ENCODE data around the gene P2RX3.

- TF ChIP-seq, protein P1, sequence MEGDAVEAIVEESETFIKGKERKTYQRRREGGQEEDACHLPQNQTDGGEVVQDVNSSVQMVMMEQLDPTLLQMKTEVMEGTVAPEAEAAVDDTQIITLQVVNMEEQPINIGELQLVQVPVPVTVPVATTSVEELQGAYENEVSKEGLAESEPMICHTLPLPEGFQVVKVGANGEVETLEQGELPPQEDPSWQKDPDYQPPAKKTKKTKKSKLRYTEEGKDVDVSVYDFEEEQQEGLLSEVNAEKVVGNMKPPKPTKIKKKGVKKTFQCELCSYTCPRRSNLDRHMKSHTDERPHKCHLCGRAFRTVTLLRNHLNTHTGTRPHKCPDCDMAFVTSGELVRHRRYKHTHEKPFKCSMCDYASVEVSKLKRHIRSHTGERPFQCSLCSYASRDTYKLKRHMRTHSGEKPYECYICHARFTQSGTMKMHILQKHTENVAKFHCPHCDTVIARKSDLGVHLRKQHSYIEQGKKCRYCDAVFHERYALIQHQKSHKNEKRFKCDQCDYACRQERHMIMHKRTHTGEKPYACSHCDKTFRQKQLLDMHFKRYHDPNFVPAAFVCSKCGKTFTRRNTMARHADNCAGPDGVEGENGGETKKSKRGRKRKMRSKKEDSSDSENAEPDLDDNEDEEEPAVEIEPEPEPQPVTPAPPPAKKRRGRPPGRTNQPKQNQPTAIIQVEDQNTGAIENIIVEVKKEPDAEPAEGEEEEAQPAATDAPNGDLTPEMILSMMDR (IDR thresholded peaks at IDR 0.05) = no peak
- TF ChIP-seq POLR2A (IDR thresholded peaks at IDR 0.05) = no peak
Measured at GRCh38 chr11:57407010-57407920, 69.1 kb downstream of the P2RX3 start.

Measured in ovary (tissue), 3 donors.